ENCODE data around the gene BPIFA3. TPM values are rescaled to one million over a fixed set of nuclear protein-coding genes. Genes with fewer than 3 reads are reported as not detected.

BPIFA3 gene
- total and polyA plus RNA-seq, 9 of the 15 experiments (the other 6 are each of a cell fraction or from before 2014, with no cell fraction given): not detected

- TF ChIP-seq ZNF740 (CRISPR knock-in tag; IDR thresholded peaks at IDR 0.05) (0 out of 2 replicates have a peak, but pooled peaks have one; percentile 62), ZNF740 (tag; IDR thresholded peaks at IDR 0.05) (no peak), CREB3 (tag; conservative IDR thresholded peaks at IDR 0.05; ENCODE audit: low read depth) (0 out of 2 replicates have a peak, but pooled peaks have one; percentile 36), MAX (CRISPR knock-in tag; IDR thresholded peaks at IDR 0.05) (peak; percentile 51; the same call in 1 of the 2 replicates), JUN (IDR thresholded peaks at IDR 0.05; ENCODE audit: borderline replicate concordance, low read depth, low read length) (no peak), JUN (CRISPR knock-in tag; IDR thresholded peaks at IDR 0.05; ENCODE audit: borderline replicate concordance) (0 out of 2 replicates have a peak, but pooled peaks have one; percentile 67), RB1 (IDR thresholded peaks at IDR 0.05; ENCODE audit: low read depth) (peak; percentile 74), ZNF77 (CRISPR knock-in tag; IDR thresholded peaks at IDR 0.05) (no peak), ZNF644 (tag; IDR thresholded peaks at IDR 0.05; ENCODE audit: low read depth) (0 out of 2 replicates have a peak, but pooled peaks have one; percentile 38), NR4A1 (CRISPR knock-in tag; IDR thresholded peaks at IDR 0.05) (no peak), NR4A1 (tag; IDR thresholded peaks at IDR 0.05) (no peak), ZNF239 (CRISPR knock-in tag; IDR thresholded peaks at IDR 0.05) (no peak), CREM (IDR thresholded peaks at IDR 0.05; ENCODE audit: low read depth) (peak; percentile 68), ESRRA (IDR thresholded peaks at IDR 0.05; ENCODE audit: borderline replicate concordance, low read depth) (no peak), FOXK2 (conservative IDR thresholded peaks at IDR 0.05 in 1 of 2, IDR thresholded peaks at IDR 0.05 in 1 of 2; ENCODE audit: low read depth in 2 of 2) (no peak), SRF (CRISPR knock-in tag; IDR thresholded peaks at IDR 0.05) (peak in 1 of 2 experiments; percentile 73; a peak in 1 of 4 replicates), SIN3A (IDR thresholded peaks at IDR 0.05; ENCODE audit: borderline replicate concordance in 2 of 2, control insufficient read depth in 1 of 2, low read depth in 2 of 2, low read length in 2 of 2) (peak in 1 of 2 experiments; percentile 58; a peak in 1 of 4 replicates), ZNF408 (CRISPR knock-in tag; IDR thresholded peaks at IDR 0.05; ENCODE audit: low read depth) (no peak), PRMT5 (CRISPR knock-in tag; IDR thresholded peaks at IDR 0.05) (peak; percentile 86; the same call in 1 of the 2 replicates), AFF1 (IDR thresholded peaks at IDR 0.05; ENCODE audit: low read depth in 1 of 2, partially characterized antibody in 2 of 2) (peak in 1 of 2 experiments; percentile 90), KDM2B (CRISPR knock-in tag; IDR thresholded peaks at IDR 0.05) (no peak)
Observed at GRCh38 chr20:33209789-33210188, 7.4 kb upstream of the BPIFA3 start (continued).

Data from K562 (cell line).